Suprapubic skin (tissue), 3 donors: ENCODE data around the gene ATOH8.

Experiments used
- EP300 ChIP-seq: sonication (generic); formaldehyde crosslinking; IDR thresholded peaks from one replicate; pipeline ENCODE4 v1.6.1; 2017; ENCODE audit warnings: antibody characterized with exemption
- TF ChIP-seq, protein P1 (sequence below), 2 donors: fragments of 200-600 bp in 1 of 2; fragments of 450-650 bp in 1 of 2; sonication (generic) in 1 of 2; IDR thresholded peaks; one replicate each; pipeline ENCODE4 v1.5.1; 2016 to 2019; ENCODE audit warnings: antibody characterized with exemption in 2 of 2, mild to moderate bottlenecking in 1 of 2, moderate library complexity in 1 of 2

GRCh38 chr2:85756822-85757435 lies 3.1 kb downstream of the ATOH8 start:
- TF ChIP-seq, protein P1, sequence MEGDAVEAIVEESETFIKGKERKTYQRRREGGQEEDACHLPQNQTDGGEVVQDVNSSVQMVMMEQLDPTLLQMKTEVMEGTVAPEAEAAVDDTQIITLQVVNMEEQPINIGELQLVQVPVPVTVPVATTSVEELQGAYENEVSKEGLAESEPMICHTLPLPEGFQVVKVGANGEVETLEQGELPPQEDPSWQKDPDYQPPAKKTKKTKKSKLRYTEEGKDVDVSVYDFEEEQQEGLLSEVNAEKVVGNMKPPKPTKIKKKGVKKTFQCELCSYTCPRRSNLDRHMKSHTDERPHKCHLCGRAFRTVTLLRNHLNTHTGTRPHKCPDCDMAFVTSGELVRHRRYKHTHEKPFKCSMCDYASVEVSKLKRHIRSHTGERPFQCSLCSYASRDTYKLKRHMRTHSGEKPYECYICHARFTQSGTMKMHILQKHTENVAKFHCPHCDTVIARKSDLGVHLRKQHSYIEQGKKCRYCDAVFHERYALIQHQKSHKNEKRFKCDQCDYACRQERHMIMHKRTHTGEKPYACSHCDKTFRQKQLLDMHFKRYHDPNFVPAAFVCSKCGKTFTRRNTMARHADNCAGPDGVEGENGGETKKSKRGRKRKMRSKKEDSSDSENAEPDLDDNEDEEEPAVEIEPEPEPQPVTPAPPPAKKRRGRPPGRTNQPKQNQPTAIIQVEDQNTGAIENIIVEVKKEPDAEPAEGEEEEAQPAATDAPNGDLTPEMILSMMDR (IDR thresholded peaks at IDR 0.05), result no peak
- TF ChIP-seq EP300, result no peak
